GM18499 (cell line): ENCODE measurements around the gene ZC3H11A.

ENCODE experiments used
- ATAC-seq: cut with Tn5 transposase; IDR thresholded peaks from one replicate; pipeline ENCODE4 v1.9.1; 2021; ENCODE audit warnings: moderate number of reproducible peaks; ENCODE audit not compliant: insufficient read depth, unreplicated experiment

Gene ZC3H11A

DNA sequence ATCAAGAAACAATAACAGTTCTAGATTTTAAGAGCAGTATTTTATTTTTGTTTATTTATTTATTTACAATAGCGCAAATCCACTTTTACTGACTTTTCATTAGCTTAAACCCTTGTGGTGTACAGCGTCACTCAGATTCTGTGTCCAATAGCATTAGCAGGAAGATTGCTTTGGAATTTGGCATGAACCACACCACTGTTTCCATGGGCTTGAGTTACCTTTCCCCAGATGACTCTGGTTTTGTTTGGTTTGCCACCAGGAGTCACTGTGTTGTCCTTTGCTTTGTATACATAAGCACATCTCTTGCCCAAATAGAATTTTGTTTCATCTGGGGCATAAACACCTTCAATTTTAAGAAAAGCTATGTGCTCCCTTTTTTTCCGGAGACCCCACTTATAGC lies 40.1 kb downstream of the ZC3H11A start:
- no peak for ATAC-seq

DNA sequence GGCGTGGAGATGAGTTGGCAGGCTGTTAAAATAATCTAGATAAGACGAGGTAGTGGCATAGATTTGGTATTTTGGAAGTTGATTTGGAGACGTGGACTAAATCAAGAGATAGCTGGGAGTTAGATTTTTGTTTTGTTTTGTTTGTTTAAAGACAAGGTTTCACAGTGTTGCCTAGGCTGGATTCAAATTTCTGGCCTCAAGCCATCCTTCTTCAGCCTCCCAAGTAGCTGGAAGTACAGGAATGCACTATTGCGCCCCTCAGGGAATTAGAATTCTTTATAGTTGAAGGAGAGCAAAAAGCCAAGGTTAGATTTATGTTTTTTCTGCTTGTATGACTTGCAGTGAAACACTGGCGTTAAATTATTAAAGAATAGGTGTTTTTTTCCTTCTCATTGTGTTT lies 43.7 kb downstream of the ZC3H11A start:
- ATAC-seq, result no peak

DNA sequence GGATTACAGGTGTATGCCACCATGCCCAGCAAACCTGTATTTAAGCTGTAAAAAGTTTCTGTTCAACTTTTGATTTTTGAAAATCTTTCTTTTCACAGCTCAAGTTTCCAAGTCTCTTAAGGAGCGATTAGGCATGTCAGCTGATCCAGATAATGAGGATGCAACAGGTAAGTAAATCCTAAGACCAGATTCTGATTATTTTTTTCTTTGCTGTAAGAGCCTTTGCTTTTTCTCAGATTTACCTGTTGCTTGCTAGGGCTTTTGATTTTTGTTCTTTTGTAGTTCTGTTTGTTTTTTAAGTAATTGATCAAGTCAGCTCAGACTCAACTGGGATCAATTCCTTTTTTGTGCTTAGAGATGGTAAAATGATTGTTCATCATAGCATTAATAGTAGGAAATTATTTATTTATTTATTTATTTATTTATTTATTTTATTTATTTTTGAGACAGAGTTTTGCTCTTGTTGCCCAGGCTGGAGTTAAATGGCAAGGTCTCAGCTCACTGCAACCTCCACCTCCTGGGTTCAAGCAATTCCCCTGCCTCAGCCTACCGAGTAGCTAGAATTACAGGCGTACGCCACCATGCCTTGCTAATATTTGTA lies 44.9 kb downstream of the ZC3H11A start:
- ATAC-seq, result no peak

DNA sequence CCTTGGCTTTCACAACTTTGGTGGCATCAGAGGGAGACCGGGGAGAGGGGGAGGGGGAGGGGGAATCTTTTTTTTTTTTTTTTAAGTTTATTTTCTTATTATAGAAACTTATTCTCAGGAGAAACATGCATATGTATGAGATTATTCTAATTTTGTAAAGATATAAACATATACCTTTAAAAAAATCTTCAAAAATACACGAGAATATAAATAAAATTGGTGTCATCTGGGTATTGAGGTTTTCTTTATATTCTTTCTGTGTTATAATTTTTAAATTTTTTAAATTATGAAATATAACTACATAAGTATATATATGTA lies 47.1 kb downstream of the ZC3H11A start:
- ATAC-seq, result no peak

DNA sequence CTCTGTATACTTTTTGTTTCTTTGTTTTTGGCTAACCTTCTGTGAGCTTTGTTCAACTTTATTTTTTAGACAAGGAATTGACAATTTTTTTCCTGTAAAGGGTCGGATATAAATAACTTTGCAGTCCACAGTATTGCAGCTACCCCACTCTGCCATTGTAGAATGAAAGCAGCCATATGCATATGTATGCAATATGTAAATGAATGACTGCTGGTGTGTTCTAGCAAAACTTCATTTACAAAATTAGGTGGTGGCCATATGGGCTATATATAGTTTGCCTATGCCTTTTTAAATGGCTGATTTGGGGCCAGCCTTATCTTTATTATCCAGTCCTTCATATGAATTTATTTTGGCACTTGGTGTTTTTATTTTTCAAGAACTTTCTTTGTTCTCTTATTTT lies 48.0 kb downstream of the ZC3H11A start:
- ATAC-seq, result no peak
